ENCODE results near the gene KBTBD12. TPM values are rescaled to one million over a fixed set of nuclear protein-coding genes. Genes with fewer than 3 reads are reported as not detected.

The KBTBD12 gene
- total and polyA plus RNA-seq, 12 donors, result 5.1 to 54.2 (median 31.5) TPM

DNA sequence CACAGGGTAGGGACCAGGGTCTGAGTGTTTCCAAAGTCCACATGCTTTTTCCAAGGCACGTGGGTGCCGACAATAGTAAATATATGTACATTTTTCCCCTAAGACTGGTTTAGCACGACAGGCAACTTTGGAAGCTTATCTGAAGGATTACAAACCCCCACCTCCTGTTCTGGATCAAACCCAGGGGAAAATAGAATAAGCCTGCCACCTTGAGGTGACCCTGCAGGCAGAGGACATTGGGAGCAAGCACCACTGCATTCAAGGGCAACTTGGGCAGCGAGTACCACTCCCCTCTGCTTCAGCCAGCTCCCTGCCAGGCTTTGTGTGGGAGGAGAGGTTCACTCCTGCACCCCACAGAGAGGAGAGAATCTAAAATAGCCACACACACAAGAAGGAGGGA is 44.8 kb downstream of the KBTBD12 start:
- H3K4me1 ChIP-seq, result peaks cover 0 to 63% (median 10%) of the 10 kb centered on the region in 9 donors
- TF ChIP-seq, protein P1, sequence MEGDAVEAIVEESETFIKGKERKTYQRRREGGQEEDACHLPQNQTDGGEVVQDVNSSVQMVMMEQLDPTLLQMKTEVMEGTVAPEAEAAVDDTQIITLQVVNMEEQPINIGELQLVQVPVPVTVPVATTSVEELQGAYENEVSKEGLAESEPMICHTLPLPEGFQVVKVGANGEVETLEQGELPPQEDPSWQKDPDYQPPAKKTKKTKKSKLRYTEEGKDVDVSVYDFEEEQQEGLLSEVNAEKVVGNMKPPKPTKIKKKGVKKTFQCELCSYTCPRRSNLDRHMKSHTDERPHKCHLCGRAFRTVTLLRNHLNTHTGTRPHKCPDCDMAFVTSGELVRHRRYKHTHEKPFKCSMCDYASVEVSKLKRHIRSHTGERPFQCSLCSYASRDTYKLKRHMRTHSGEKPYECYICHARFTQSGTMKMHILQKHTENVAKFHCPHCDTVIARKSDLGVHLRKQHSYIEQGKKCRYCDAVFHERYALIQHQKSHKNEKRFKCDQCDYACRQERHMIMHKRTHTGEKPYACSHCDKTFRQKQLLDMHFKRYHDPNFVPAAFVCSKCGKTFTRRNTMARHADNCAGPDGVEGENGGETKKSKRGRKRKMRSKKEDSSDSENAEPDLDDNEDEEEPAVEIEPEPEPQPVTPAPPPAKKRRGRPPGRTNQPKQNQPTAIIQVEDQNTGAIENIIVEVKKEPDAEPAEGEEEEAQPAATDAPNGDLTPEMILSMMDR (IDR thresholded peaks at IDR 0.05), result peak in 7 of 9 donors; percentile 30 to 66 (median 53)
- peak in 1 of 2 donors; percentile 52 for DNase-seq
- H3K9me3 ChIP-seq, result no peaks in the 10 kb centered on the region
- H3K36me3 ChIP-seq, result no peaks in the 10 kb centered on the region
- no peak overlapping the region for H3K4me3 ChIP-seq
- intact Hi-C loops (cut with DNase I), result loop anchor here in 3 of 10 donors (5.0 to 10.0 kb wide), 3 partner anchors 43 to 385 kb away; partner anchors contain the start of gene KBTBD12 (in 1 of the 3)
- peak; percentile 54 to 74 (median 62) for ATAC-seq
- H3K27me3 ChIP-seq, result no peaks in the 10 kb centered on the region
- H3K27ac ChIP-seq, result peak overlapping the region in 9 of 10 donors; percentile 23 to 94 (median 69)
- WGBS, 2 donors, result 19 to 26% methylated on average over 4 of the region's 4 CpGs

GRCh38 chr3:127960421-127960965 is 45.5 kb downstream of the KBTBD12 start:
- H3K27me3 ChIP-seq, result no peaks in the 10 kb centered on the region
- no peaks in the 10 kb centered on the region for H3K36me3 ChIP-seq
- no peaks in the 10 kb centered on the region for H3K9me3 ChIP-seq
- no peak overlapping the region for H3K4me3 ChIP-seq
- H3K4me1 ChIP-seq, result peaks cover 0 to 60% (median 4%) of the 10 kb centered on the region in 9 donors
- WGBS, 2 donors, result 84 to 88% methylated on average over 4 of the region's 4 CpGs
- no peak for DNase-seq
- intact Hi-C loops (cut with DNase I), result loop anchor here in 3 of 10 donors (5.0 to 10.0 kb wide), 3 partner anchors 43 to 386 kb away; partner anchors contain the start of gene KBTBD12 (in 1 of the 3)
- H3K27ac ChIP-seq, result peak overlapping the region in 9 of 10 donors; percentile 41 to 94 (median 69)
- no peak for ATAC-seq
- TF ChIP-seq, protein P1 (IDR thresholded peaks at IDR 0.05), result no peak

DNA sequence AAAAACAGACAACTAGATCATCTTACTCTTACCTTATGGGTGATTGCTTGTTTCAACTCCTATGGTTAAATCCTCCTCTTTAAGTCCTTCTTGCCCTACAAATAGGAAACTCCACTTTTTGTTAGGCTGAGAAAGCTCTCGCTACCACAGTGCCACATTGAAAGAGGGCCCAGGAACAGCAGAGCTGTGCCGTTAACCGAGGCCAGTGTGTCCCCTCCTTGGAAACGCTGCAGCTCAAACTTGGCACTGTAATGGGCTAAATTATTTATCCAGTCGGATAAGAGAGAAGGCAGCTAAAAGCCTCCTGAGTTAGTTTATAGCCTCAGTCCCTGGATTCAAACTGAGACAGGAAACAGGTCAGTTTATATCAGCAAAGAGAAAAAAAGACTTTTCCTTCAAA is 46.1 kb downstream of the KBTBD12 start:
- no peaks in the 10 kb centered on the region for H3K27me3 ChIP-seq
- TF ChIP-seq, protein P1 (IDR thresholded peaks at IDR 0.05), result no peak
- peaks cover 0 to 58% (median 4%) of the 10 kb centered on the region in 9 donors for H3K4me1 ChIP-seq
- H3K27ac ChIP-seq, result peak overlapping the region; percentile 5 to 94 (median 68)
- H3K4me3 ChIP-seq, result no peak overlapping the region
- DNase-seq, result no peak
- WGBS, 2 donors, result 46 to 55% methylated on average over 5 of the region's 5 CpGs
- H3K36me3 ChIP-seq, result no peaks in the 10 kb centered on the region
- H3K9me3 ChIP-seq, result no peaks in the 10 kb centered on the region
- intact Hi-C loops (cut with DNase I), result loop anchor here in 3 of 10 donors (5.0 to 10.0 kb wide), 3 partner anchors 44 to 386 kb away; partner anchors contain the start of gene KBTBD12 (in 1 of the 3)
- peak in 4 of 8 donors; percentile 19 to 55 (median 36) for ATAC-seq

DNA sequence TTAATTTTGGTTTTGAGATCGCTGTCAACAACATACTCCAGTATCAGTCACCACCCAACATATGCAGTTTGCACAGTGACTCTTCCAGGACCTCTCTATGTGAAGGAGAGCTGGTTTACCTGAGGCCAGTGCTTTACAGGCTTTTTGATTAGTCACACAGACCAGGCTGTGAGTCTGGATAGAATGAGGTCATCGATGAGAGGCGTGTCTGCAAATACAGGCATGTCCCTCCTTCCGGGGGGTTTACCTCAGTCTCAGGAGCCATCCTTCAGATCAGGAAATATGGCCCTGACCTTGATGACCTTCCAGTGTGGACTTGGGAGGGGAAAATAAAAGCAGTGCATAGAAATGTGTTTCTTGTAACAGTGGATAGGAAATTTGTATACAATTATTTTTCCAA is 46.9 kb downstream of the KBTBD12 start:
- Histone ChIP-seq H3K4me1 (peaks cover 0 to 56% (median 4%) of the 10 kb centered on the region in 9 donors), H3K27ac (peak overlapping the region in 7 of 10 donors; percentile 19 to 94 (median 69)), H3K36me3 (no peaks in the 10 kb centered on the region), H3K4me3 (no peak overlapping the region), H3K9me3 (no peaks in the 10 kb centered on the region), H3K27me3 (no peaks in the 10 kb centered on the region)
- WGBS, 2 donors, result 82 to 86% methylated on average over 4 of the region's 4 CpGs
- TF ChIP-seq, protein P1 (IDR thresholded peaks at IDR 0.05), result no peak
- ATAC-seq, result peak in 1 of 8 donors; percentile 33
- DNase-seq, result no peak
- intact Hi-C loops (cut with DNase I), result loop anchor here in 3 of 10 donors (5.0 to 10.0 kb wide), 3 partner anchors 45 to 387 kb away; partner anchors contain the start of gene KBTBD12 (in 1 of the 3)
